Thyroid gland (tissue), 4 donors: ENCODE results near the gene UBQLNL.

ENCODE experiments used
- CTCF ChIP-seq, 6 experiments: fragments of 200-600 bp in 3 of 6; fragments of 450-650 bp in 3 of 6; sonication (generic) in 3 of 6; IDR thresholded peaks; one replicate each; pipeline ENCODE4 v1.5.1; 2016 to 2019; ENCODE audit warnings: antibody characterized with exemption in 6 of 6, mild to moderate bottlenecking in 2 of 6, inconsistent platforms in 1 of 6, moderate library complexity in 1 of 6
- POLR2A ChIP-seq, 2 donors: fragments of 450-650 bp; IDR thresholded peaks; one replicate each; pipeline ENCODE4 v1.6.1; 2017; ENCODE audit warnings: antibody characterized with exemption in 2 of 2, mild to moderate bottlenecking in 2 of 2, moderate library complexity in 1 of 2

GRCh38 chr11:5527716-5528115 lies 11.2 kb upstream of the UBQLNL start:
- TF ChIP-seq CTCF (IDR thresholded peaks at IDR 0.05) (no peak), POLR2A (IDR thresholded peaks at IDR 0.05) (no peak)
